DND-41 (cell line): ENCODE results near the gene UNC119.

Source experiments
- ATAC-seq: fragments of 200-7000 bp; cut with Tn5 transposase; 3 replicates; pipeline ENCODE4 v1.9.1; 2021; ENCODE audit warnings: low read depth; ENCODE audit not compliant: insufficient read depth
- DNase-seq: peaks from one replicate; pipeline ENCODE4 v3.0.0-alpha.2; 2020
- H2AFZ ChIP-seq: 2 replicates; pipeline ENCODE4 v1.6.0; 2012; ENCODE audit warnings: low read depth, low read length
- H3K27ac ChIP-seq: 2 replicates; pipeline ENCODE4 v1.5.1; 2012; ENCODE audit warnings: low read length, inconsistent platforms
- H3K27me3 ChIP-seq: fragments of 200-600 bp; sonication (generic); 2 replicates; pipeline ENCODE4 v1.6.0; 2012; ENCODE audit warnings: low read length, mild to moderate bottlenecking, inconsistent platforms; ENCODE audit not compliant: insufficient read depth, poor library complexity
- H3K36me3 ChIP-seq: 2 replicates; pipeline ENCODE4 v1.5.1; 2012; ENCODE audit warnings: low read length, inconsistent platforms; ENCODE audit not compliant: insufficient read depth
- H3K4me1 ChIP-seq: 2 replicates; pipeline ENCODE4 v1.5.1; 2012; ENCODE audit warnings: mild to moderate bottlenecking, low read length; ENCODE audit not compliant: insufficient read depth
- H3K4me2 ChIP-seq: 2 replicates; pipeline ENCODE4 v1.6.0; 2012; ENCODE audit warnings: mild to moderate bottlenecking, moderate library complexity, low read length, inconsistent platforms; ENCODE audit not compliant: insufficient read depth
- H3K4me3 ChIP-seq, 2 experiments: fragments of 200-600 bp in 1 of 2; shearing (Covaris generic) in 1 of 2; 2 replicates each; pipeline ENCODE4 v1.5.1; 2012 to 2016; ENCODE audit warnings: inconsistent platforms in 2 of 2, low read length in 2 of 2, mild to moderate bottlenecking in 2 of 2, low read depth in 1 of 2, moderate library complexity in 1 of 2
- H3K79me2 ChIP-seq: 2 replicates; pipeline ENCODE4 v1.6.0; 2012; ENCODE audit warnings: low read length, inconsistent platforms; ENCODE audit not compliant: insufficient read depth
- H3K9ac ChIP-seq: 2 replicates; pipeline ENCODE4 v1.6.0; 2012; ENCODE audit warnings: low read depth, mild to moderate bottlenecking, inconsistent platforms, low read length, moderate library complexity
- H3K9me3 ChIP-seq: 2 replicates; pipeline ENCODE4 v1.5.1; 2012; ENCODE audit warnings: low read length, moderate library complexity, mild to moderate bottlenecking, inconsistent platforms; ENCODE audit not compliant: insufficient read depth, severe bottlenecking
- H4K20me1 ChIP-seq: 2 replicates; pipeline ENCODE4 v1.6.0; 2012; ENCODE audit warnings: low read length; ENCODE audit not compliant: insufficient read depth
- EZH2 ChIP-seq: IDR thresholded peaks from 3 replicates; pipeline ENCODE4 v1.6.1; 2012; ENCODE audit warnings: borderline replicate concordance, low read depth, mild to moderate bottlenecking, moderate library complexity, low read length, inconsistent platforms; ENCODE audit not compliant: severe bottlenecking
- TF ChIP-seq, protein P1 (sequence below): IDR thresholded peaks from 2 replicates; pipeline ENCODE4 v1.5.1; 2012; ENCODE audit warnings: borderline replicate concordance, low read length, moderate library complexity, mild to moderate bottlenecking; ENCODE audit not compliant: poor library complexity, severe bottlenecking; ENCODE audit errors: extremely low read depth

Gene UNC119

GRCh38 chr17:28571361-28572122 lies 19.1 kb upstream of the UNC119 start, which contains the start of gene PIGS:
PIGS (minus strand) TSS chr17:28571524; CDS start chr17:28571496, 28 bp downstream.
- Histone ChIP-seq H3K9ac (peak within 1 kb of the TSS; percentile 81), H3K4me3 (peak within 1 kb of the TSS; percentile 93 to 100), H3K9me3 (no peaks in the 10 kb centered on the region), H3K4me1 (peaks cover 40% of the 10 kb centered on the region), H3K36me3 (peaks cover 20% of the 10 kb centered on the region), H3K79me2 (peaks cover 44% of the 10 kb centered on the region), H3K27me3 (no peaks in the 10 kb centered on the region), H4K20me1 (no peaks in the 10 kb centered on the region; the same call in 1 of the 2 replicates), H2AFZ (peak within 1 kb of the TSS; percentile 96), H3K4me2 (peak within 1 kb of the TSS; percentile 99), H3K27ac (peak within 1 kb of the TSS; percentile 84)
- no peak for TF ChIP-seq EZH2
- TF ChIP-seq, protein P1, sequence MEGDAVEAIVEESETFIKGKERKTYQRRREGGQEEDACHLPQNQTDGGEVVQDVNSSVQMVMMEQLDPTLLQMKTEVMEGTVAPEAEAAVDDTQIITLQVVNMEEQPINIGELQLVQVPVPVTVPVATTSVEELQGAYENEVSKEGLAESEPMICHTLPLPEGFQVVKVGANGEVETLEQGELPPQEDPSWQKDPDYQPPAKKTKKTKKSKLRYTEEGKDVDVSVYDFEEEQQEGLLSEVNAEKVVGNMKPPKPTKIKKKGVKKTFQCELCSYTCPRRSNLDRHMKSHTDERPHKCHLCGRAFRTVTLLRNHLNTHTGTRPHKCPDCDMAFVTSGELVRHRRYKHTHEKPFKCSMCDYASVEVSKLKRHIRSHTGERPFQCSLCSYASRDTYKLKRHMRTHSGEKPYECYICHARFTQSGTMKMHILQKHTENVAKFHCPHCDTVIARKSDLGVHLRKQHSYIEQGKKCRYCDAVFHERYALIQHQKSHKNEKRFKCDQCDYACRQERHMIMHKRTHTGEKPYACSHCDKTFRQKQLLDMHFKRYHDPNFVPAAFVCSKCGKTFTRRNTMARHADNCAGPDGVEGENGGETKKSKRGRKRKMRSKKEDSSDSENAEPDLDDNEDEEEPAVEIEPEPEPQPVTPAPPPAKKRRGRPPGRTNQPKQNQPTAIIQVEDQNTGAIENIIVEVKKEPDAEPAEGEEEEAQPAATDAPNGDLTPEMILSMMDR = no peak
- ATAC-seq (peak; percentile 99), DNase-seq (peak; percentile 95)

GRCh38 chr17:28570716-28571360 lies 18.4 kb upstream of the UNC119 start:
- Histone ChIP-seq H3K79me2 (peaks cover 46% of the 10 kb centered on the region), H3K4me1 (peaks cover 40% of the 10 kb centered on the region), H2AFZ (peak overlapping the region; percentile 96), H3K4me2 (peak overlapping the region; percentile 99), H3K4me3 (peak overlapping the region; percentile 93 to 100), H3K9me3 (no peaks in the 10 kb centered on the region), H3K27me3 (no peaks in the 10 kb centered on the region), H4K20me1 (no peaks in the 10 kb centered on the region; the same call in 1 of the 2 replicates), H3K27ac (peak overlapping the region; percentile 78), H3K36me3 (peaks cover 22% of the 10 kb centered on the region), H3K9ac (peak overlapping the region; percentile 81)
- TF ChIP-seq, protein P1 = no peak
- TF ChIP-seq EZH2 = no peak
- peak; percentile 50 for DNase-seq
- ATAC-seq = peak; percentile 29

DNA sequence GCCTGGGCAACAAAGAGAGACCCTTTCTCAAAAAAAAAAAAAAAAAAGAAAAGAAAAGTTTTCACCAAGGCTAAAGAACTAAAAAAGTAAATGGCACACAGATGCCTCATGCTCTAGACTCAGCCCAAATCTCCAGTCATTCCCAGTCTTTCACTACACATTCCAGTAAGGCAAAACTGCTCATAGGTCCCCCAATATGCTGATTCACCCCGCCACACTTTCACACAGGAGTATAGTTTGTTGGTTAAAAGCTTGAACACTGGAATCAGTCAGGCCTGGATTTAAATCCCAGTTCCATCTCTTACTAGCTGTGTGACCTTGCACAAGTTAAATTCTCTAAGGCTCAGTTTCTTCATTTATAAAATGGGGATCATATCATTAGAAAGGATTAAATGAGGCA lies 17.0 kb upstream of the UNC119 start:
- Histone ChIP-seq H3K36me3 (peaks cover 19% of the 10 kb centered on the region), H4K20me1 (no peaks in the 10 kb centered on the region; the same call in 1 of the 2 replicates), H3K27ac (no peak overlapping the region), H3K79me2 (peaks cover 56% of the 10 kb centered on the region), H2AFZ (no peak overlapping the region), H3K27me3 (no peaks in the 10 kb centered on the region), H3K4me3 (peak overlapping the region in 1 of 2 experiments; percentile 100; a peak in 1 of 4 replicates), H3K9ac (no peak overlapping the region), H3K4me1 (peaks cover 40% of the 10 kb centered on the region), H3K9me3 (no peaks in the 10 kb centered on the region), H3K4me2 (peak overlapping the region; percentile 99)
- no peak for DNase-seq
- TF ChIP-seq, protein P1 = no peak
- no peak for TF ChIP-seq EZH2
- ATAC-seq = no peak
